ENCODE measurements around the gene TFF2.

TFF2 gene

GRCh38 chr21:42369821-42370220, 19.0 kb upstream of the TFF2 start:
- Histone ChIP-seq H3K9ac (ENCODE audit: low read depth, low read length, poor library complexity) (no peak overlapping the region), H4K91ac (ENCODE audit: low read depth, low read length, poor library complexity) (no peak overlapping the region), H2BK15ac (ENCODE audit: low read length) (no peak overlapping the region), H3K18ac (ENCODE audit: low read length) (no peak overlapping the region), H2AK5ac (ENCODE audit: low read depth, low read length) (no peak overlapping the region), H3K4ac (ENCODE audit: low read length) (no peak overlapping the region), H3K4me3 (ENCODE audit: low read length in 2 of 2) (no peak overlapping the region), H2BK5ac (ENCODE audit: low read length) (no peak overlapping the region), H3K4me2 (ENCODE audit: insufficient read depth, low read length, poor library complexity, severe bottlenecking) (no peak overlapping the region), H3K27ac (replicated peaks; ENCODE audit: low read length) (no peak overlapping the region), H3K14ac (ENCODE audit: low read length) (no peak overlapping the region), H3K79me1 (ENCODE audit: low read depth, low read length) (no peaks in the 10 kb centered on the region), H2BK120ac (ENCODE audit: low read depth, low read length) (no peak overlapping the region), H3K4me1 (ENCODE audit: control insufficient read depth in 2 of 2, insufficient read depth in 1 of 2, low read depth in 1 of 2, low read length in 2 of 2) (peaks cover 0 to 2% of the 10 kb centered on the region in 2 donors), H2AFZ (ENCODE audit: low read length) (no peak overlapping the region), H3K23ac (ENCODE audit: low read depth, low read length, poor library complexity) (no peak overlapping the region), H3K27me3 (ENCODE audit: control insufficient read depth in 3 of 3, insufficient read depth in 3 of 3, low read depth in 1 of 3, low read length in 3 of 3) (no peaks in the 10 kb centered on the region), H4K8ac (ENCODE audit: low read depth, low read length) (no peak overlapping the region), H2BK12ac (ENCODE audit: low read length) (no peak overlapping the region), H3K36me3 (replicated peaks in 1 of 2; ENCODE audit: control insufficient read depth in 2 of 2, insufficient read depth in 2 of 2, low read length in 2 of 2) (no peaks in the 10 kb centered on the region), H3K9me3 (replicated peaks in 1 of 2; ENCODE audit: control insufficient read depth in 2 of 2, insufficient read depth in 1 of 2, low read depth in 1 of 2, low read length in 2 of 2) (no peaks in the 10 kb centered on the region)
- WGBS, 2 donors (ENCODE audit: extremely low coverage in 2 of 2, insufficient read length in 2 of 2, insufficient replicate concordance in 1 of 2): no CpG with 5 or more reads among the region's 16 CpGs
- no peak for DNase-seq (ENCODE audit: low spot score)

GRCh38 chr21:42367367-42368165, 16.8 kb upstream of the TFF2 start:
- H3K4me1 ChIP-seq (ENCODE audit: control insufficient read depth in 2 of 2, insufficient read depth in 1 of 2, low read depth in 1 of 2, low read length in 2 of 2): peaks cover 0 to 2% of the 10 kb centered on the region in 2 donors
- H4K8ac ChIP-seq (ENCODE audit: low read depth, low read length): no peak overlapping the region
- H2AK5ac ChIP-seq (ENCODE audit: low read depth, low read length): peak overlapping the region; percentile 70
- H3K4me3 ChIP-seq (ENCODE audit: low read length in 2 of 2): no peak overlapping the region
- H3K79me1 ChIP-seq (ENCODE audit: low read depth, low read length): no peaks in the 10 kb centered on the region
- H2BK5ac ChIP-seq (ENCODE audit: low read length): no peak overlapping the region
- no peak overlapping the region for H2BK120ac ChIP-seq (ENCODE audit: low read depth, low read length)
- no peak overlapping the region for H3K23ac ChIP-seq (ENCODE audit: low read depth, low read length, poor library complexity)
- H3K9ac ChIP-seq (ENCODE audit: low read depth, low read length, poor library complexity): no peak overlapping the region
- no peak overlapping the region for H3K4ac ChIP-seq (ENCODE audit: low read length)
- H3K4me2 ChIP-seq (ENCODE audit: insufficient read depth, low read length, poor library complexity, severe bottlenecking): no peak overlapping the region
- no peaks in the 10 kb centered on the region for H3K36me3 ChIP-seq (replicated peaks in 1 of 2; ENCODE audit: control insufficient read depth in 2 of 2, insufficient read depth in 2 of 2, low read length in 2 of 2)
- no peak for DNase-seq (ENCODE audit: low spot score)
- H3K27ac ChIP-seq (replicated peaks; ENCODE audit: low read length): no peak overlapping the region
- no peak overlapping the region for H2AFZ ChIP-seq (ENCODE audit: low read length)
- WGBS, 2 donors (ENCODE audit: extremely low coverage in 2 of 2, insufficient read length in 2 of 2, insufficient replicate concordance in 1 of 2): no CpG with 5 or more reads among the region's 14 CpGs
- peak overlapping the region; percentile 31 for H2BK12ac ChIP-seq (ENCODE audit: low read length)
- no peak overlapping the region for H2BK15ac ChIP-seq (ENCODE audit: low read length)
- H3K27me3 ChIP-seq (ENCODE audit: control insufficient read depth in 3 of 3, insufficient read depth in 3 of 3, low read depth in 1 of 3, low read length in 3 of 3): no peaks in the 10 kb centered on the region
- no peak overlapping the region for H4K91ac ChIP-seq (ENCODE audit: low read depth, low read length, poor library complexity)
- peak overlapping the region; percentile 41 for H3K18ac ChIP-seq (ENCODE audit: low read length)
- H3K14ac ChIP-seq (ENCODE audit: low read length): no peak overlapping the region
- no peaks in the 10 kb centered on the region for H3K9me3 ChIP-seq (replicated peaks in 1 of 2; ENCODE audit: control insufficient read depth in 2 of 2, insufficient read depth in 1 of 2, low read depth in 1 of 2, low read length in 2 of 2)

DNA sequence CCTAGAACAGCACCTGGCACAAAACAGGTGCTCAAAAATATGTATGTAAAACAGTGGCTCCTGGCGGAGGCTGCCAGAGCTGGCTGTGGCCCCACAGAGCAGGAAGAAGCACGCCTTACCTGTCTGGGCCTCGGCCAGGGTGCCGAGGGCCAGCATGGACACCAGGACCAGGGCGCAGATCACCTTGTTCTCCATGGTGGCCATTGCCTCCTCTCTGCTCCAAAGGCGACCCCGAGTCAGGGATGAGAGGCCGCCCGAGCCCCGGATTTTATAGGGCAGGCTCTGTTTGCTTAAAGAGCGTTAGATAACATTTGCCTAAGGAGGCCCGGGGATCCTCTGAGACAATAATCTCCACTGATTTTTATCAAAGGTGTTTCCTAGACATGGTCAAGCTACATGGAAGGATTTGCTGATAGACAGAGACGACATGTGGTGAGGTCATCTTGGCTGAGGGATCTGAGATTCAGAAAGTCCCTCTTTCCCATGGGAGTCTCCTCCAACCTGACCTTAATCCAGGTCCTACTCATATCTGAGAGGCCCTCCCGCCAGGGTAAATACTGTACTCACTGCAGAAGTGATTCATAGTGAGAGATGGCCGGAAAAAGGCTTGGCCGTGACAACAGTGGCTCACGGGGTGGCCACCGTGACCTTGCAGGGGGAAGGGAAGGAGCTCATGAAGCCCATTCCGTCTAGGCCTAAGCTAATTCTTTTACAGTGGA, 15.7 kb upstream of the TFF2 start, which contains the start of gene TFF1:
Gene TFF1 (minus strand): TSS at position 244 of the 719 bp plus-strand sequence. CDS start 40 bp downstream, at position 204.
- H3K79me1 ChIP-seq (ENCODE audit: low read depth, low read length): no peaks in the 10 kb centered on the region
- no peak within 1 kb of the TSS for H3K4me2 ChIP-seq (ENCODE audit: insufficient read depth, low read length, poor library complexity, severe bottlenecking)
- peaks cover 0 to 2% of the 10 kb centered on the region in 2 donors for H3K4me1 ChIP-seq (ENCODE audit: control insufficient read depth in 2 of 2, insufficient read depth in 1 of 2, low read depth in 1 of 2, low read length in 2 of 2)
- no peaks in the 10 kb centered on the region for H3K36me3 ChIP-seq (replicated peaks in 1 of 2; ENCODE audit: control insufficient read depth in 2 of 2, insufficient read depth in 2 of 2, low read length in 2 of 2)
- H2BK15ac ChIP-seq (ENCODE audit: low read length): no peak within 1 kb of the TSS
- no peak within 1 kb of the TSS for H3K4ac ChIP-seq (ENCODE audit: low read length)
- H2BK12ac ChIP-seq (ENCODE audit: low read length): no peak within 1 kb of the TSS
- peak within 1 kb of the TSS; percentile 28 for H2BK120ac ChIP-seq (ENCODE audit: low read depth, low read length)
- no peak within 1 kb of the TSS for H3K4me3 ChIP-seq (ENCODE audit: low read length in 2 of 2)
- no peaks in the 10 kb centered on the region for H3K9me3 ChIP-seq (replicated peaks in 1 of 2; ENCODE audit: control insufficient read depth in 2 of 2, insufficient read depth in 1 of 2, low read depth in 1 of 2, low read length in 2 of 2)
- H3K27ac ChIP-seq (replicated peaks; ENCODE audit: low read length): no peak within 1 kb of the TSS
- no peak within 1 kb of the TSS for H4K91ac ChIP-seq (ENCODE audit: low read depth, low read length, poor library complexity)
- no peak within 1 kb of the TSS for H3K14ac ChIP-seq (ENCODE audit: low read length)
- H3K27me3 ChIP-seq (ENCODE audit: control insufficient read depth in 3 of 3, insufficient read depth in 3 of 3, low read depth in 1 of 3, low read length in 3 of 3): no peaks in the 10 kb centered on the region
- H3K23ac ChIP-seq (ENCODE audit: low read depth, low read length, poor library complexity): peak within 1 kb of the TSS; percentile 8
- H2AFZ ChIP-seq (ENCODE audit: low read length): no peak within 1 kb of the TSS
- no peak within 1 kb of the TSS for H2BK5ac ChIP-seq (ENCODE audit: low read length)
- no peak within 1 kb of the TSS for H3K9ac ChIP-seq (ENCODE audit: low read depth, low read length, poor library complexity)
- WGBS, 2 donors (ENCODE audit: extremely low coverage in 2 of 2, insufficient read length in 2 of 2, insufficient replicate concordance in 1 of 2): no CpG with 5 or more reads among the region's 19 CpGs
- peak within 1 kb of the TSS; percentile 95 for H2AK5ac ChIP-seq (ENCODE audit: low read depth, low read length)
- no peak within 1 kb of the TSS for H4K8ac ChIP-seq (ENCODE audit: low read depth, low read length)
- no peak for DNase-seq (ENCODE audit: low spot score)
- peak within 1 kb of the TSS; percentile 61 for H3K18ac ChIP-seq (ENCODE audit: low read length)

DNA sequence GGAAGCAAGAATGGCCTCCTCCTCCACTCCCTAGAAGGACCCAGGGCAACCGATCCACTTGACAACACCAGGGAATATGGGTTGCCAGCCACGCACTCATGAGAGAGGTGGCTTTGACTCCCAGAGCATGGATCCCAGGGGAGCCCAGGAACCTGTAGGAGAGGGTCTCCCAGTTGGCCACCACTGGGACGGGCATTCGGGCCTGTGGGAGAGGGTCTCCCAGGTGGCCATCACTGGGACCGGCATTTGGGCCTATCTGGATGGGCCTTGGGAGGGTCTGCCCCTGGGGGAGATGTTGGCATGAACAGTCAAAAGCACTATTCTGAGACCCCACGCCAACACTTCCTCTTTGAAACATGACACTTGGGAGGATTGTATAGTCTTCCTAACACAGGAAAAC, 15.0 kb upstream of the TFF2 start:
- H4K91ac ChIP-seq (ENCODE audit: low read depth, low read length, poor library complexity): no peak overlapping the region
- H3K4me1 ChIP-seq (ENCODE audit: control insufficient read depth in 2 of 2, insufficient read depth in 1 of 2, low read depth in 1 of 2, low read length in 2 of 2): peaks cover 0 to 2% of the 10 kb centered on the region in 2 donors
- H3K36me3 ChIP-seq (replicated peaks in 1 of 2; ENCODE audit: control insufficient read depth in 2 of 2, insufficient read depth in 2 of 2, low read length in 2 of 2): no peaks in the 10 kb centered on the region
- H3K4me3 ChIP-seq (ENCODE audit: low read length in 2 of 2): no peak overlapping the region
- no peak overlapping the region for H2AFZ ChIP-seq (ENCODE audit: low read length)
- no peak overlapping the region for H2BK120ac ChIP-seq (ENCODE audit: low read depth, low read length)
- peak overlapping the region; percentile 8 for H3K23ac ChIP-seq (ENCODE audit: low read depth, low read length, poor library complexity)
- no peak overlapping the region for H3K4me2 ChIP-seq (ENCODE audit: insufficient read depth, low read length, poor library complexity, severe bottlenecking)
- H3K18ac ChIP-seq (ENCODE audit: low read length): no peak overlapping the region
- H3K27me3 ChIP-seq (ENCODE audit: control insufficient read depth in 3 of 3, insufficient read depth in 3 of 3, low read depth in 1 of 3, low read length in 3 of 3): no peaks in the 10 kb centered on the region
- no peak overlapping the region for H3K4ac ChIP-seq (ENCODE audit: low read length)
- H2BK5ac ChIP-seq (ENCODE audit: low read length): no peak overlapping the region
- H4K8ac ChIP-seq (ENCODE audit: low read depth, low read length): no peak overlapping the region
- H2BK12ac ChIP-seq (ENCODE audit: low read length): no peak overlapping the region
- no peaks in the 10 kb centered on the region for H3K9me3 ChIP-seq (replicated peaks in 1 of 2; ENCODE audit: control insufficient read depth in 2 of 2, insufficient read depth in 1 of 2, low read depth in 1 of 2, low read length in 2 of 2)
- H2AK5ac ChIP-seq (ENCODE audit: low read depth, low read length): no peak overlapping the region
- H3K9ac ChIP-seq (ENCODE audit: low read depth, low read length, poor library complexity): no peak overlapping the region
- WGBS, 2 donors (ENCODE audit: extremely low coverage in 2 of 2, insufficient read length in 2 of 2, insufficient replicate concordance in 1 of 2): no CpG with 5 or more reads among the region's 6 CpGs
- H3K79me1 ChIP-seq (ENCODE audit: low read depth, low read length): no peaks in the 10 kb centered on the region
- H2BK15ac ChIP-seq (ENCODE audit: low read length): no peak overlapping the region
- no peak overlapping the region for H3K14ac ChIP-seq (ENCODE audit: low read length)
- H3K27ac ChIP-seq (replicated peaks; ENCODE audit: low read length): no peak overlapping the region
- no peak for DNase-seq (ENCODE audit: low spot score)

Measured in neuronal stem cell (in vitro differentiated cells).